GM18505 (cell line): ENCODE results near the gene QSOX1.
"Not testable (repeated sequence)": the region's sequence is repeated elsewhere in the genome, so short reads cannot be mapped to it uniquely, and the experiment has no call there.

Experiments used
- ATAC-seq: cut with Tn5 transposase; IDR thresholded peaks from one replicate; pipeline ENCODE4 v1.9.1; 2021; ENCODE audit not compliant: unreplicated experiment
- POLR2A ChIP-seq: IDR thresholded peaks from 4 replicates; pipeline ENCODE4 v1.6.1; 2011; ENCODE audit warnings: borderline replicate concordance; ENCODE audit not compliant: insufficient read depth, insufficient read length; ENCODE audit errors: extremely low read depth

Gene QSOX1

DNA sequence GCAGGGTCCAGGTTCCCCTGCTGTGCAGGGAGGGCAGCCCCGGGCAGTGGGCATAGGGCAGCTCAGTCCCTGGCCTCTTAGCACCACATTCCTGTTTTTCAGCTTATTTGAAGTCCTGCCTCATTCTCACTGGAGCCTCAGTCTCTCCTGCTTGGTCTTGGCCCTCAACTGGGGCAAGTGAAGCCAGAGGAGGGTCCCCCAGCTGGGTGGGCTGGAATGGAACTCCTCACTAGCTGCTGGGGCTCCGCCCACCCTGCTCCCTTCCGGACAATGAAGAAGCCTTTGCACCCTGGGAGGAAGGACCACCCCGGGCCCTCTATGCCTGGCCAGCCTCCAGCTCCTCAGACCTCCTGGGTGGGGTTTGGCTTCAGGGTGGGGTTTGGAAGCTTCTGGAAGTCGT lies 42.6 kb downstream of the QSOX1 start:
- ATAC-seq = no peak
- no peak for TF ChIP-seq POLR2A

- ATAC-seq = no peak
- TF ChIP-seq POLR2A = no peak
Measured at GRCh38 chr1:180198196-180198595, 43.5 kb downstream of the QSOX1 start.

GRCh38 chr1:180198611-180199010 lies 43.9 kb downstream of the QSOX1 start:
- no peak for ATAC-seq
- TF ChIP-seq POLR2A = no peak

- TF ChIP-seq POLR2A = no peak
- ATAC-seq = no peak
Measured at GRCh38 chr1:180199018-180199417, 44.3 kb downstream of the QSOX1 start.

DNA sequence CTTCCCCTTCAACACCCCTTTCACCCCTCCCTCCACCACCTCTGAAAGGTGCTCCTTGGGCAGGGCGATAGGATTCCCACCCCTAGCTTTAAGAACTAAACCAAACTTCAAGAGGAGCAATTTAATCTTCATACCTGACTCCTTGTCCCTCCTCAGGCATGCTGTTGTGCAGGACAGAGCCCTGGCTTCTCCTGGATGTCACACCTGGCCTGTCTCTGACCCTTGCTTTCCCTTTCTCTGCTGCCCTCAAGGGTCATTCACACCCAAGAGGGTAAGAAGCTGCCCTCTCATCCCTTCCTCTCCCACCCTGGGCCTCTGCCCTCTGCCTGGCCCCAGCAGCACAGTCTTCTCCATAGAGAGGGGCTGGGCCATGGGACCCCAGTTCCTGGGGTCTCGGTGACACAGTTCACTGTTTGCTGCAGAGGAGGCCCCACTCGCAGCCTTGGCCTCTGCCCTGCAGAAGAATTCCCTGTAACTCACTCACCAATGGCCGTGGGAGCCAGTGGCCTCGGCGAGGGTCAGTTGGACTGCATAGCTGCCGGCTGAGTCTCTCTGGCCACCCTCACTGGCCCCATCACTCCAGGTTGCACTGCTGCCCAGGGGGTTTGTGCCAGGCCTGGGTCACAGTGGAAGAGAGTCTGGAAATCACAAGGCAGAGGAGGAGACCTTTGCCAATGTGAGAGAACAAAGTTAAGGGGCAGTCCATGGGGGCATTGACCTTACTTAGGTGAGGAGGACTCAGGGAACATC lies 47.0 kb downstream of the QSOX1 start:
- ATAC-seq = no peak
- no peak for TF ChIP-seq POLR2A

- not testable (repeated sequence) for ATAC-seq
Measured at GRCh38 chr1:180202588-180202987, 47.9 kb downstream of the QSOX1 start.

DNA sequence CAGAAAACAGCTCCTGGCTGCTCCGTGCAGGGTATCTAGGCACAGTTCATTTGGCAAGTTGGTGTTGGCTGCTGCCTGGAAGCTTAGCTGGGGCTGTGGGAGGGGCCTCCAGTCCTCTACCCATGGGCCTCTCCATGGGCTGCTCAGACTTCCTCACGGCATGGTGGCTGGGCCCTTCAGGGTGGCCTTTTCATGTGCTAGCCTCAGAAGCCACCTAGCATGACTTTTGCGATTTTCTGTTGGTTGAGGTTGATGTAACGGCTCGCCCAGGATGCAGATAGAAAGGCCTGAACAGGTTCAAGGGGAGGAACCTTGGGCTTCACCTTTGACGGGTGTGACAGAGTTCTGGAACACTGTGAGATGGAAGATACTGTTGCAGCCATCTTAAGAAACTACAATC lies 49.6 kb downstream of the QSOX1 start:
- no peak for ATAC-seq
- TF ChIP-seq POLR2A = no peak

- no peak for TF ChIP-seq POLR2A
- no peak for ATAC-seq
Measured at GRCh38 chr1:180206581-180206980, 51.9 kb downstream of the QSOX1 start.

DNA sequence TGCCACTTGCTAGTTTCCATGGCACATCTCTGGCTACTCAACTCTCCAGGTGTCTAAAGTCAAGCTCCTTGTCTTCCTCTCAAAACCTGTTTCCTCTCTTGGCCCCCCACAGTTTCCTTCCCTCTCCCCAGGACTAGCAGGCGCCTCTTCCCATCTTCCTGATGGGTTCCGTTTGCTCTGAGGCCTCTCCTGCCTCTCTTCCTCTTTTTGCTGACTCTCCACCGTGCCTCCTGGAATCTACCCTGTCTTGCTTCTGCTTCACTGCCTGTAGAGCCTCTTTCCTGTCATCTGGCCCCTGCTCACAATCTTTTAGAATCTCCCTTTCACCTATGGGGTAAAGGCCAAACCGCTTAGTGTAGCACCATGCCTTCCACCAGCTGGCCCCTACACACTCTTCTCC lies 53.6 kb downstream of the QSOX1 start:
- no peak for ATAC-seq
- no peak for TF ChIP-seq POLR2A

DNA sequence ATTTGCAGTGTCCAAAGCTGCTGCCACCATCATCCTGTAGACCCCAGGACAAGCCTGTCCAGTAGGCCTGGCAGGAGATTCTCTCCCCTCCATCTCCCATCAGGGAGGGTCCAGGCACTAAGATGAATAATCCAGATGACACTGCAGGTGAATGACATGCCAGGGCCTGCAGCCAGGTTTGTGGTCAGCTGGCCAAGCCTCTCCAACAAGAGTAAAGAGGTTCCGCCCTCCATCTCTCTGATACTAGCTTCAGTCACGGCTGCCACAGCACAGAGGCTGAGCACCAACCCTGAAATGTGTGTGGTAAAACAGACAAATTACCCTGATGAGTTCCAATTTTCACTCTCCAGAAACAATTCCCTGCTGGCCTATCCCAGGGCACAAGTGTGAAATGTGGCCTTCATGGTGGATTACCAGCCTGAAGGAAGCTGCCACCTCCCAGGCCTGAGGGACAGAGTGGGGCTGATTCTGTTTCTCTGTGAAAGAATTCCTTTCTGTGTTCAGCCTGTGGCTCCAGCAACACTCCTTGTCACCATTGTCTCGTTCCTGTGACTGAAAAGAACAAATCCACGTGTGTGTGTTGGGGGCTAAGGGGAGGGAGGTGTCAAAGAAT lies 55.4 kb downstream of the QSOX1 start:
- TF ChIP-seq POLR2A = no peak
- no peak for ATAC-seq

GRCh38 chr1:180211156-180211859 lies 56.6 kb downstream of the QSOX1 start:
- TF ChIP-seq POLR2A = no peak
- no peak for ATAC-seq

- TF ChIP-seq POLR2A = no peak
- no peak for ATAC-seq
Measured at GRCh38 chr1:180211860-180212229, 57.2 kb downstream of the QSOX1 start.

DNA sequence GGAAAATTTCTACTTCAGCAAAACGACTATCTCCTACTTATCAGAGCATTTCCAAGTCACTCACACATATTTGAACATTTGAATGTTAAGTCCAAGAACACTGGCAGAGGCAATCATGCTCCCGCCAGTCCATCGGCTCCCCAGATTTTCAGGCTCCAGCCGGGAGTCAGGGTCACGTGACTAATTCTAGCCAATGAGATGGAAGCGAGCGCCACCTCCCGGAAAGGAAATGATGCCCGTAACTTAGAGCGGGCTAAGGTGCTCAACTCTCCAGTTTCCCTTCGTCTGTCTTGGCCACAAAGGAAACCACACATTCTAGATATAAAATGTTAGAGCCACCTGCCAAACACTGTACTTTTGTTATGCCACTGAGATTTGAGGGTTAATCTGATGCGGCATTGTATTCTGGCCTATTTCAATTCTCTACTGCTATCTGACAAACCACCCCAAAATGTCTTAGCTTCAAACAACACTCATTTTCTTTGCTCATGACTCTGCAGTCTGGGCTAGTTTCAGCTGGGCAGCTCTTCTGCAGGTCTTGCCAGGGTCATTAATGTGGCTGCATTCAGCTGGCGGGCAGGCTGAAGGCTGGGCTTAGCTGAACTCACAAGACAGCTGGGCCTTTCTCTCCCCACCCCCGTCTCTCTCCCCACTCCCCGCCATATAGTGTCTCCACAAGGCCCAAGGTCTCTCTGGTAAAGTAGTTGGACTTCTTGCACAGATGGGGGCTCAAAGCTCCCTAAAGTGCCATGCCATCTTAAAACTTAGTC lies 58.9 kb downstream of the QSOX1 start:
- no peak for ATAC-seq
- no peak for TF ChIP-seq POLR2A
